ENCODE data around the gene SYT2. TPM values are rescaled to one million over a fixed set of nuclear protein-coding genes. Genes with fewer than 3 reads are reported as not detected.

The SYT2 gene
- total and polyA plus RNA-seq, 9 of the 15 experiments (the other 6 are each of a cell fraction or from before 2014, with no cell fraction given): not detected

DNA sequence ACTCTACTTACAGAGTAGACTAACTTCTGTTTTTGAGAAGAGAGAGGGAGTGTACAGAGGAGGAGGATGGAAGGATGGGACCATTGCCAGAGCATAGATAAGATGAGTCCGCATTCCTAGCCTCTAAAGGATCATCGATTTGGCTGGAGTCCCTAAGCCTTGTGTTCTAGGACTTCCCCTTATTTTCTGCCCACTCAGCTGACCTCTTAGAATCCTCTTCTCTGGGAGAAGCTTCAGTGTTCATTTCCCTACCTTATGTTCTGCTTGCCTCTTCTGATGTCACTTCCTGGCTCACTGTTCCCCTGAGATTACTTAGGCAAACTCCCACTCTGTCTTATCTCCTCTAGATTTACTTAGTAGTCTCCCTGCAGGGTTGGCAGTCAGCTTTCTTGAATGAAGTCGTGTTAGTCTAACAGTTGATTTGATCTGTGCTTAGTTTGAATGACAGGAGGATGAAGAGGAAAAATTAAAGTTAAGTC, 156.7 kb downstream of the SYT2 start (continued):
- TF ChIP-seq, protein P1, sequence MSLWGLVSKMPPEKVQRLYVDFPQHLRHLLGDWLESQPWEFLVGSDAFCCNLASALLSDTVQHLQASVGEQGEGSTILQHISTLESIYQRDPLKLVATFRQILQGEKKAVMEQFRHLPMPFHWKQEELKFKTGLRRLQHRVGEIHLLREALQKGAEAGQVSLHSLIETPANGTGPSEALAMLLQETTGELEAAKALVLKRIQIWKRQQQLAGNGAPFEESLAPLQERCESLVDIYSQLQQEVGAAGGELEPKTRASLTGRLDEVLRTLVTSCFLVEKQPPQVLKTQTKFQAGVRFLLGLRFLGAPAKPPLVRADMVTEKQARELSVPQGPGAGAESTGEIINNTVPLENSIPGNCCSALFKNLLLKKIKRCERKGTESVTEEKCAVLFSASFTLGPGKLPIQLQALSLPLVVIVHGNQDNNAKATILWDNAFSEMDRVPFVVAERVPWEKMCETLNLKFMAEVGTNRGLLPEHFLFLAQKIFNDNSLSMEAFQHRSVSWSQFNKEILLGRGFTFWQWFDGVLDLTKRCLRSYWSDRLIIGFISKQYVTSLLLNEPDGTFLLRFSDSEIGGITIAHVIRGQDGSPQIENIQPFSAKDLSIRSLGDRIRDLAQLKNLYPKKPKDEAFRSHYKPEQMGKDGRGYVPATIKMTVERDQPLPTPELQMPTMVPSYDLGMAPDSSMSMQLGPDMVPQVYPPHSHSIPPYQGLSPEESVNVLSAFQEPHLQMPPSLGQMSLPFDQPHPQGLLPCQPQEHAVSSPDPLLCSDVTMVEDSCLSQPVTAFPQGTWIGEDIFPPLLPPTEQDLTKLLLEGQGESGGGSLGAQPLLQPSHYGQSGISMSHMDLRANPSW (CRISPR knock-in tag; IDR thresholded peaks at IDR 0.05): no peak
- TF ChIP-seq ZKSCAN3 (CRISPR knock-in tag; IDR thresholded peaks at IDR 0.05) (no peak), HNRNPLL (IDR thresholded peaks at IDR 0.05; ENCODE audit: low read depth, low read length, poor library complexity, severe bottlenecking) (no peak), ZBED1 (IDR thresholded peaks at IDR 0.05) (no peak), RBM25 (IDR thresholded peaks at IDR 0.05; ENCODE audit: low read depth, low read length, severe bottlenecking) (peak; percentile 15), CCNT2 (IDR thresholded peaks at IDR 0.05; ENCODE audit: borderline replicate concordance, extremely low read depth, insufficient read length, low read depth, low read length) (peak; percentile 89), ERF (CRISPR knock-in tag; IDR thresholded peaks at IDR 0.05) (no peak), GATAD2B (IDR thresholded peaks at IDR 0.05; ENCODE audit: borderline replicate concordance) (peak; percentile 81; the same call in 1 of the 2 replicates), JUND (IDR thresholded peaks at IDR 0.05; ENCODE audit: borderline replicate concordance, low read depth, low read length) (peak; percentile 89), JUND (tag; IDR thresholded peaks at IDR 0.05; ENCODE audit: borderline replicate concordance, low read depth, low read length) (peak; percentile 77; the same call in 2 of the 3 replicates), GABPA (tag; conservative IDR thresholded peaks at IDR 0.05; ENCODE audit: low read depth) (peak; percentile 91), FOXK2 (conservative IDR thresholded peaks at IDR 0.05 in 1 of 2, IDR thresholded peaks at IDR 0.05 in 1 of 2; ENCODE audit: low read depth in 2 of 2) (peak; percentile 86 to 94), CBX2 (IDR thresholded peaks at IDR 0.05; ENCODE audit: insufficient read depth, low read length, poor library complexity, severe bottlenecking) (no peak)
- TF ChIP-seq, protein P2, sequence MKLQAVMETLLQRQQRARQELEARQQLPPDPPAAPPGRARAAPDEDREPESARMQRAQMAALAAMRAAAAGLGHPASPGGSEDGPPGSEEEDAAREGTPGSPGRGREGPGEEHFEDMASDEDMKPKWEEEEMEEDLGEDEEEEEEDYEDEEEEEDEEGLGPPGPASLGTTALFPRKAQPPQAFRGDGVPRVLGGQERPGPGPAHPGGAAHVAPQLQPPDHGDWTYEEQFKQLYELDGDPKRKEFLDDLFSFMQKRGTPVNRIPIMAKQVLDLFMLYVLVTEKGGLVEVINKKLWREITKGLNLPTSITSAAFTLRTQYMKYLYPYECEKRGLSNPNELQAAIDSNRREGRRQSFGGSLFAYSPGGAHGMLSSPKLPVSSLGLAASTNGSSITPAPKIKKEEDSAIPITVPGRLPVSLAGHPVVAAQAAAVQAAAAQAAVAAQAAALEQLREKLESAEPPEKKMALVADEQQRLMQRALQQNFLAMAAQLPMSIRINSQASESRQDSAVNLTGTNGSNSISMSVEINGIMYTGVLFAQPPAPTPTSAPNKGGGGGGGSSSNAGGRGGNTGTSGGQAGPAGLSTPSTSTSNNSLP (IDR thresholded peaks at IDR 0.05; ENCODE audit: borderline replicate concordance, low read depth, low read length): peak; percentile 83; the same call in 1 of the 2 replicates
- TF ChIP-seq, protein P3, sequence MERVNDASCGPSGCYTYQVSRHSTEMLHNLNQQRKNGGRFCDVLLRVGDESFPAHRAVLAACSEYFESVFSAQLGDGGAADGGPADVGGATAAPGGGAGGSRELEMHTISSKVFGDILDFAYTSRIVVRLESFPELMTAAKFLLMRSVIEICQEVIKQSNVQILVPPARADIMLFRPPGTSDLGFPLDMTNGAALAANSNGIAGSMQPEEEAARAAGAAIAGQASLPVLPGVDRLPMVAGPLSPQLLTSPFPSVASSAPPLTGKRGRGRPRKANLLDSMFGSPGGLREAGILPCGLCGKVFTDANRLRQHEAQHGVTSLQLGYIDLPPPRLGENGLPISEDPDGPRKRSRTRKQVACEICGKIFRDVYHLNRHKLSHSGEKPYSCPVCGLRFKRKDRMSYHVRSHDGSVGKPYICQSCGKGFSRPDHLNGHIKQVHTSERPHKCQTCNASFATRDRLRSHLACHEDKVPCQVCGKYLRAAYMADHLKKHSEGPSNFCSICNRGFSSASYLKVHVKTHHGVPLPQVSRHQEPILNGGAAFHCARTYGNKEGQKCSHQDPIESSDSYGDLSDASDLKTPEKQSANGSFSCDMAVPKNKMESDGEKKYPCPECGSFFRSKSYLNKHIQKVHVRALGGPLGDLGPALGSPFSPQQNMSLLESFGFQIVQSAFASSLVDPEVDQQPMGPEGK (CRISPR knock-in tag; IDR thresholded peaks at IDR 0.05; ENCODE audit: borderline replicate concordance): no peak
- TF ChIP-seq, protein P4, sequence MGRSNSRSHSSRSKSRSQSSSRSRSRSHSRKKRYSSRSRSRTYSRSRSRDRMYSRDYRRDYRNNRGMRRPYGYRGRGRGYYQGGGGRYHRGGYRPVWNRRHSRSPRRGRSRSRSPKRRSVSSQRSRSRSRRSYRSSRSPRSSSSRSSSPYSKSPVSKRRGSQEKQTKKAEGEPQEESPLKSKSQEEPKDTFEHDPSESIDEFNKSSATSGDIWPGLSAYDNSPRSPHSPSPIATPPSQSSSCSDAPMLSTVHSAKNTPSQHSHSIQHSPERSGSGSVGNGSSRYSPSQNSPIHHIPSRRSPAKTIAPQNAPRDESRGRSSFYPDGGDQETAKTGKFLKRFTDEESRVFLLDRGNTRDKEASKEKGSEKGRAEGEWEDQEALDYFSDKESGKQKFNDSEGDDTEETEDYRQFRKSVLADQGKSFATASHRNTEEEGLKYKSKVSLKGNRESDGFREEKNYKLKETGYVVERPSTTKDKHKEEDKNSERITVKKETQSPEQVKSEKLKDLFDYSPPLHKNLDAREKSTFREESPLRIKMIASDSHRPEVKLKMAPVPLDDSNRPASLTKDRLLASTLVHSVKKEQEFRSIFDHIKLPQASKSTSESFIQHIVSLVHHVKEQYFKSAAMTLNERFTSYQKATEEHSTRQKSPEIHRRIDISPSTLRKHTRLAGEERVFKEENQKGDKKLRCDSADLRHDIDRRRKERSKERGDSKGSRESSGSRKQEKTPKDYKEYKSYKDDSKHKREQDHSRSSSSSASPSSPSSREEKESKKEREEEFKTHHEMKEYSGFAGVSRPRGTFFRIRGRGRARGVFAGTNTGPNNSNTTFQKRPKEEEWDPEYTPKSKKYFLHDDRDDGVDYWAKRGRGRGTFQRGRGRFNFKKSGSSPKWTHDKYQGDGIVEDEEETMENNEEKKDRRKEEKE (IDR thresholded peaks at IDR 0.05; ENCODE audit: borderline replicate concordance in 1 of 2, control insufficient read depth in 1 of 2, low read depth in 2 of 2, low read length in 1 of 2): no peak
